Activated T-cell treated with anti-CD3 and anti-CD28 coated beads for 24 hours (primary cell): ENCODE data around the gene CAPZB.
"Not testable (repeated sequence)": the region's sequence is repeated elsewhere in the genome, so short reads cannot be mapped to it uniquely, and the experiment has no call there.

Experiments used
- DNase-seq: peaks from one replicate; pipeline ENCODE4 v3.0.0-alpha.2; 2020; ENCODE audit warnings: low read depth

Gene CAPZB

GRCh38 chr1:19485362-19486187 is at the start of gene CAPZB:
TSS of gene CAPZB (minus strand) at chr1:19485539. CDS start at chr1:19485438, 101 bp downstream.
- peak; percentile 93 for DNase-seq

GRCh38 chr1:19534281-19534680 is 48.9 kb upstream of the CAPZB start:
- DNase-seq: no peak

GRCh38 chr1:19533626-19534025 is 48.3 kb upstream of the CAPZB start:
- no peak for DNase-seq

- no peak for DNase-seq
Observed at GRCh38 chr1:19532519-19532918, 47.2 kb upstream of the CAPZB start.

GRCh38 chr1:19529664-19530063 is 44.3 kb upstream of the CAPZB start:
- DNase-seq: no peak

- no peak for DNase-seq
Observed at GRCh38 chr1:19528438-19528837, 43.1 kb upstream of the CAPZB start.

- DNase-seq: no peak
Observed at GRCh38 chr1:19525607-19526545, 40.5 kb upstream of the CAPZB start.

GRCh38 chr1:19524791-19525190 is 39.5 kb upstream of the CAPZB start:
- no peak for DNase-seq

- DNase-seq: not testable (repeated sequence)
Observed at GRCh38 chr1:19522570-19522969, 37.2 kb upstream of the CAPZB start.

GRCh38 chr1:19521411-19521810 is 36.1 kb upstream of the CAPZB start:
- DNase-seq: no peak

GRCh38 chr1:19517017-19517416 is 31.7 kb upstream of the CAPZB start:
- no peak for DNase-seq

- DNase-seq: no peak
Observed at GRCh38 chr1:19515201-19515600, 29.9 kb upstream of the CAPZB start.

- no peak for DNase-seq
Observed at GRCh38 chr1:19514391-19514831, 29.1 kb upstream of the CAPZB start.

- no peak for DNase-seq
Observed at GRCh38 chr1:19512545-19512944, 27.2 kb upstream of the CAPZB start.

- no peak for DNase-seq
Observed at GRCh38 chr1:19511116-19511515, 25.8 kb upstream of the CAPZB start.

- DNase-seq: not testable (repeated sequence)
Observed at GRCh38 chr1:19509647-19510046, 24.3 kb upstream of the CAPZB start.

GRCh38 chr1:19507516-19507915 is 22.2 kb upstream of the CAPZB start:
- DNase-seq: no peak

- no peak for DNase-seq
Observed at GRCh38 chr1:19505693-19506457, 20.5 kb upstream of the CAPZB start.

- no peak for DNase-seq
Observed at GRCh38 chr1:19504796-19505692, 19.7 kb upstream of the CAPZB start.

- DNase-seq: not testable (repeated sequence)
Observed at GRCh38 chr1:19502284-19502683, 16.9 kb upstream of the CAPZB start.

- DNase-seq: not testable (repeated sequence)
Observed at GRCh38 chr1:19499887-19500286, 14.5 kb upstream of the CAPZB start.
